Right lobe of liver (tissue), 6 donors: Measurements from ENCODE around the gene MPST. TPM values are rescaled to one million over a fixed set of nuclear protein-coding genes. Genes with fewer than 3 reads are reported as not detected.

ENCODE experiments used
- ATAC-seq, 4 donors: fragments of 200-7000 bp; cut with Tn5 transposase; one replicate each; pipeline ENCODE4 v1.9.1; 2020; ENCODE audit warnings: mild to moderate bottlenecking in 4 of 4, moderate library complexity in 4 of 4
- DNase-seq, 3 donors: peaks; one replicate each; pipeline ENCODE4 v3.0.0-alpha.2; 2020
- H3K27ac ChIP-seq, 3 donors: fragments of 200-600 bp; one replicate each; pipeline ENCODE4 v1.8.0; 2022
- H3K27me3 ChIP-seq, 2 donors: fragments of 200-600 bp; one replicate each; pipeline ENCODE4 v1.8.0; 2022
- H3K36me3 ChIP-seq, 4 donors: fragments of 200-600 bp; sonication (generic) in 1 of 4; one replicate each; pipeline versions ENCODE4 v1.5.1 to v1.8.0; 2017 to 2022; ENCODE audit warnings: control low read depth in 1 of 4
- H3K4me1 ChIP-seq, 4 donors: fragments of 200-600 bp; sonication (generic) in 1 of 4; one replicate each; pipeline versions ENCODE4 v1.5.1 to v1.8.0; 2017 to 2022; ENCODE audit warnings: control low read depth in 1 of 4
- H3K4me3 ChIP-seq, 3 donors: fragments of 200-600 bp; one replicate each; pipeline ENCODE4 v1.8.0; 2022
- H3K9me3 ChIP-seq, 4 donors: fragments of 200-600 bp; sonication (generic) in 1 of 4; one replicate each; pipeline versions ENCODE4 v1.5.1 to v1.8.0; 2017 to 2022; ENCODE audit warnings: control low read depth in 1 of 4
- CTCF ChIP-seq, 4 donors: fragments of 200-600 bp in 3 of 4; fragments of 450-650 bp in 1 of 4; IDR thresholded peaks; one replicate each; pipeline versions ENCODE4 v1.5.1 to v1.8.0; 2016 to 2022; ENCODE audit warnings: antibody characterized with exemption in 4 of 4, mild to moderate bottlenecking in 2 of 4
- POLR2A ChIP-seq: fragments of 450-650 bp; IDR thresholded peaks from one replicate; pipeline ENCODE4 v1.6.1; 2017; ENCODE audit warnings: antibody characterized with exemption, mild to moderate bottlenecking
- WGBS: methylation state at CpG from one replicate; pipeline ENCODE4 v1.1.6; 2018; ENCODE audit warnings: low coverage, low lambda C conversion rate; ENCODE audit not compliant: insufficient coverage; ENCODE audit errors: missing lambda C conversion rate; 5-methylcytosine and 5-hydroxymethylcytosine counted together
- intact Hi-C, 2 donors: fragments of 100-400 bp; cut with DNase I; formaldehyde crosslinking; loops; one replicate each; pipeline versions ENCODE4 v1.11.2 to v1.14.1; 2022
- total RNA-seq, 6 experiments: library from RNA; depleted of rRNA in 2 of 6; stranded (reverse); fragments of >200 nt in 2 of 6; fragmentation: NEBNext Ultra II Directional in 3 of 6; extraction: Animal tissue kit (Norgen Biotek cat#: 25700) in 3 of 6; gene quantifications; one replicate each; pipeline versions ENCODE4 v1.1.0 to v1.2.4, GENCODE V29; 2016 to 2023
- donor health status: DM: no; HTN: yes; CAD: no.
- donor health status: DM: no; HTN: no; CAD: no.
- donor health status: DM: no; HTN: no; CAD: no.
- donor health status: DM: no; HTN: yes; CAD: no.
- donor health status: DM: no; HTN: yes; CAD: no.

Gene MPST
- total RNA-seq, 6 experiments from 2014 or later: 153 to 301 (median 214) TPM

DNA sequence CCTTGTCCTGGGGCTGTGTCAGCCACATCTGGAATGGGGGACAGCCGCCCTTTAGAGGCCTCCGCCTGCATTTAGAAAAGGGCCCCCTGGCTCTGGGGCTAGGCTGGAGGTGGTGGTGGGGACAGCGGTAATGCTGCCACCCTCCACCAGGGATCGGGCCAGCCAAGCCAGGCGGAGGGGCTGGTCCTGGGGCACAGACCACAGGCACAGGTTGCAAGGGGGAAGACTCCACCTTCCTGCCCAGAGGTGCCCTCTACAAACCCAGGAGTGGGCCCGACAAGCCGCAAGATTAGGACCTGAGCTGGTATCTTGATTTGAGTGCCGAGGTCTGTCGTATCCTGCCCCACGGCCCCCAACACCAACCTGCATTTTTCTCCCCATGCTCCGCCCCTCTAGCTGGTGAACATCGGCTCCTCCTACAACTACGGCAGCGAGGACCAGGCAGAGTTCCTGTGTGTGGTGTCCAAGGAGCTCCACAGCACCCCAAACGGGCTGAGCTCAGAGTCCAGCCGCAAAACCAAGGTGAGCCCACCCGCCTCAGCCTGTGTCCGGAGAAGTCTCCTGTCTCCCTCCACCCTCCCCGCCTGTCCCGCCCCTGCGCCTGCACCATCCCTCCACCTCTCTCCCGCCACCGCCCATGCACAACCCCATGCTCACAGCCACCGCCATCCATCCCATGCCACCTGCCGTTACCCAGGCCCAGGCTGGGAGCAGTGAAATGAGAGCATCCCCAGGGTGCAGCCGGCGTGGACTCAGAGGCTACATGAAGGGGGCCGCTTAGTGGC, 39.6 kb downstream of the MPST start:
- DNase-seq (no peak), ATAC-seq (no peak)
- no peak overlapping the region for H3K27ac ChIP-seq
- H3K9me3 ChIP-seq: no peaks in the 10 kb centered on the region
- intact Hi-C loops: no loop called here
- TF ChIP-seq POLR2A: no peak
- 94% methylated on average over 9 of the region's 28 CpGs for WGBS
- H3K4me1 ChIP-seq: no peaks in the 10 kb centered on the region
- no peaks in the 10 kb centered on the region for H3K27me3 ChIP-seq
- no peaks in the 10 kb centered on the region for H3K36me3 ChIP-seq
- no peak overlapping the region for H3K4me3 ChIP-seq

DNA sequence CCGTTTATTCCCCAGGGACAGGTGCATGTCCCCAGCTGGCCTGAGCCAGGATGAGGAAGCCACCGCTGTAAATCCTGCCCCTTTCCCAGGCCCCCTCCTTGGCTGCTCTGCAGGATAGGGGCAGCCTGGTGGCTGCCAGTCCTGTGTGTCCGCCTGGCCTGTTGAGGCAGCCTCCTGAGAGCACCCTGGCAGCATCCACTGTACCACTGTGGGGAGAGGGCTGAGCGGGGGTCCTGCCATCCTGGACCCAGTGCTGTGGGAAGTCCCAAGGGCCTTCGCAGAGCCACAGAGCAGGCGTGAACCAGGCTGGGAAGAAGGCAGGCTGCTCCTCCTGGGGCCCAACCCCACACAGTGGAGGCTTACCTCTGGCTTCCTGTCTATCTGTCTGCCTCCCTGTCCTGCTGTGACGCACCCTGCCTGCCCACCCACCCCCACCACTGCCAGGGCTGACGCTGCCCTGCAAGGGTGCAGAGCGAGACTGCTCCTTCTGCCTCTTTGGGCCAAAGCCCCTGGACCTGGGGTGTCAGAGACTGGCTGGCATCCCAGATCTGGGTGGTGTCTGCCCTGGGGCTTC, 40.4 kb downstream of the MPST start:
- Histone ChIP-seq H3K27me3 (no peaks in the 10 kb centered on the region), H3K27ac (no peak overlapping the region), H3K4me1 (no peaks in the 10 kb centered on the region), H3K9me3 (no peaks in the 10 kb centered on the region), H3K36me3 (no peaks in the 10 kb centered on the region), H3K4me3 (no peak overlapping the region)
- TF ChIP-seq CTCF (IDR thresholded peaks at IDR 0.05): no peak
- no peak for TF ChIP-seq POLR2A
- DNase-seq (no peak), ATAC-seq (no peak)
- intact Hi-C loops: loop anchor here in 1 of 2 donors (10.0 kb wide), 1 partner anchor 145 kb away; no protein-coding TSS in a partner anchor
- WGBS: 100% methylated on average over 2 of the region's 9 CpGs

DNA sequence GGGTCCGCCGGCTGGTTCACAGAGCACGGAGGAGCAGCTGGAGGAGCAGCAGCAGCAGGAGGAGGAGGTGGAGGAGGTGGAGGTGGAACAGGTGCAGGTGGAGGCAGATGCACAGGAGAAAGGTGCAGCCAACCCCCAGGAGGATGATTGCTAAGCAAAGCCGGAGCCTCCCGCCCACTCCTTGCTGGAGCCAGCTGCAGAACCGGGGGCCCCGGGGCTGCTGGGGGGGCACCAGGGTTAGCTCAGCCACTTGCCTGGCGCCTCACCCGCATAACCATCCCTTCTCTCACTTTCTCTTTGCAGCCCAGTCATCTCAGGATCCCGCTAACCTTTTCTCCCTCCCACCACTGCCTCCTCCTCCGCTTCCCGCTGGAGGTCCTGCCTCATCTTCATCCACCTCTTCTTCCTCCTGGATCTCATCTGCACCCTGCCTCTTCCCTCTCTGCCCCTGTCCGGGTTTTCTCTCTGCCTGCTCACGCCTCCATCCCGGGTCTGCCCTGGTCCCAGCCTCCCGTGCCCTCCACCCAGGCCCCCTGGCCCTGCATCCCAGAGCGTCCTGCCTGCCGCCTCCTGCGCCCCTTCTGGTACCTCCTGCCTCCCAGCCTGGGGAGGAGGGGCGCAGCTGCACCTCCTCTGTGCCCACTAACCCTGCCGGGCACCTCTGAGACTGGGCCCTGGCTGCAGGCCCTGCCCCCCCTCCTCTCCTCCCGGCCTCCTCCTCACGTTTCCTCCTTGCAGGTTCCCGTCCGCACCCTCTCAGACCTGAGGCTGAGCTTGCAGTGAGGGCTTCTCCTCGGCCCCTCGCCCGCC, 41.5 kb downstream of the MPST start:
- no peak overlapping the region for H3K27ac ChIP-seq
- intact Hi-C loops: loop anchor here in 1 of 2 donors (10.0 kb wide), 1 partner anchor 144 kb away; no protein-coding TSS in a partner anchor
- TF ChIP-seq CTCF (IDR thresholded peaks at IDR 0.05) (no peak), POLR2A (no peak)
- H3K9me3 ChIP-seq: no peaks in the 10 kb centered on the region
- H3K36me3 ChIP-seq: no peaks in the 10 kb centered on the region
- no peaks in the 10 kb centered on the region for H3K4me1 ChIP-seq
- no peak overlapping the region for H3K4me3 ChIP-seq
- no peak for DNase-seq
- WGBS: 64% methylated on average over 22 of the region's 28 CpGs
- no peaks in the 10 kb centered on the region for H3K27me3 ChIP-seq
- no peak for ATAC-seq

DNA sequence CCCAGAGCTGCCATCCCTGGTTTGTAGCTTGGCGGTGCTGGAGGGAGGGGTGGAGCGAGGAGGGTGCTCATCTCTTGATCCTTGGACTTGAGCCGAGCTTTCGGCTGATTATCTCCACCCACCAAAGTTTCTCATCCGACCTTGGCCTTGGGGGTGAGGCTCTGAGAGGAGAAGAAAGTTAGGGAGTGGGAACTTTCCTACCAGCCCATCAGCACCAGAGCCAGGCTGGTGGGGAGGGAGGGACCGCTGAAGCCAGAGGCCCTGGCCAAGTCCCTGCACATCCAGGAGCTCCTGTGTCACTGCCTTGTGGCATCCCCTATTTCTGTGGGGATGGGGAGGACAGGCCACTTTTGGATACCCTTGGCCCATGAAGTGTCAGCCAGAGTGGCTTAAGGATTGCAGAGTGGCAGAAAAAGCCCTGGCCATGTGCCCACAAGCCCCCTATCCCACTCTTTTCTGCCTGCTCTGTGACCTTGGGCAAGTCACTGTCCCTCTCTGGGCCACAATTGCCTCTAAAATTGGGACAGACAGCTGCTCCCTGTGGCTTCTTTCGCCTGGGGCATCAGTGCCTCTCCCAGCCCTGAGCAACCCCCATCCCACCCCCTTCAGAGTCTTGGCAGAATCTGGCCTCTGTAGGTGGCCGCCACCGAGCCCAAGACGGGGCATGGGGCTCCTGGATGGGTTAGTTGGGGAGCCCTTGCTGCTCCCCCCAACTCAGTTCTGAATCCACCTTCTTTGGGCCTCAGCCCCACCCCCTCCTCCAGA, 42.3 kb downstream of the MPST start:
- no peak overlapping the region for H3K27ac ChIP-seq
- ATAC-seq (no peak), DNase-seq (no peak)
- no peaks in the 10 kb centered on the region for H3K9me3 ChIP-seq
- H3K27me3 ChIP-seq: no peaks in the 10 kb centered on the region
- intact Hi-C loops: loop anchor here in 1 of 2 donors (10.0 kb wide), 1 partner anchor 143 kb away; no protein-coding TSS in a partner anchor
- H3K36me3 ChIP-seq: no peaks in the 10 kb centered on the region
- TF ChIP-seq CTCF (IDR thresholded peaks at IDR 0.05) (no peak), POLR2A (no peak)
- WGBS: 54% methylated on average over 7 of the region's 10 CpGs
- no peaks in the 10 kb centered on the region for H3K4me1 ChIP-seq
- no peak overlapping the region for H3K4me3 ChIP-seq
